GM12873 (cell line): Measurements from ENCODE around the gene DYNLT3.

Source experiments
- CTCF ChIP-seq: IDR thresholded peaks from 2 replicates; pipeline ENCODE4 v1.5.1; 2012; ENCODE audit warnings: low read depth, mild to moderate bottlenecking, moderate library complexity, low read length, control low read depth; ENCODE audit not compliant: insufficient read depth; ENCODE audit errors: missing control alignments

The DYNLT3 gene

GRCh38 chrX:37812110-37812509 is 35.3 kb downstream of the DYNLT3 start:
- TF ChIP-seq CTCF = no peak

- no peak for TF ChIP-seq CTCF
Measured at GRCh38 chrX:37809970-37810369, 37.4 kb downstream of the DYNLT3 start.

GRCh38 chrX:37803057-37803456 is 44.3 kb downstream of the DYNLT3 start:
- TF ChIP-seq CTCF = no peak

- no peak for TF ChIP-seq CTCF
Measured at GRCh38 chrX:37802028-37802427, 45.3 kb downstream of the DYNLT3 start.

GRCh38 chrX:37800717-37801116 is 46.7 kb downstream of the DYNLT3 start:
- no peak for TF ChIP-seq CTCF

GRCh38 chrX:37799936-37800335 is 47.4 kb downstream of the DYNLT3 start:
- TF ChIP-seq CTCF = no peak

- TF ChIP-seq CTCF = no peak
Measured at GRCh38 chrX:37796805-37797204, 50.6 kb downstream of the DYNLT3 start.
